SK-N-SH (cell line): ENCODE measurements around the gene UBE3C.

Experiments used
- ELF1 ChIP-seq: IDR thresholded peaks from 2 replicates; pipeline ENCODE4 v1.4.0; 2012
- EP300 ChIP-seq, 2 experiments: IDR thresholded peaks; 2 replicates each; pipeline versions ENCODE4 v1.4.0 to v1.6.1; 2012; ENCODE audit warnings: borderline replicate concordance in 1 of 2, low read depth in 1 of 2, low read length in 1 of 2
- MAX ChIP-seq: IDR thresholded peaks from 2 replicates; pipeline ENCODE4 v1.4.0; 2012; ENCODE audit warnings: low read depth
- TEAD4 ChIP-seq: IDR thresholded peaks from 2 replicates; pipeline ENCODE4 v1.4.0; 2012; ENCODE audit warnings: mild to moderate bottlenecking, borderline replicate concordance; ENCODE audit not compliant: insufficient read depth

GRCh38 chr7:157312941-157313340, 174.2 kb downstream of the UBE3C start:
- no peak for TF ChIP-seq MAX
- TF ChIP-seq ELF1, result no peak
- TF ChIP-seq TEAD4, result no peak
- no peak for TF ChIP-seq EP300 (IDR thresholded peaks at IDR 0.05; ENCODE audit: borderline replicate concordance in 1 of 2, low read depth in 1 of 2, low read length in 1 of 2)
